Ecto neural progenitor cell (in vitro differentiated cells): ENCODE data around the gene HNRNPF.
"Not testable (repeated sequence)": the region's sequence is repeated elsewhere in the genome, so short reads cannot be mapped to it uniquely, and the experiment has no call there.

Experiments
- DNase-seq: peaks from one replicate; pipeline ENCODE4 v3.0.0-alpha.2; 2018; ENCODE audit warnings: low spot score

HNRNPF gene

GRCh38 chr10:43348511-43349312 lies 60.3 kb downstream of the HNRNPF start:
- peak; percentile 91 for DNase-seq

GRCh38 chr10:43347997-43348396 lies 61.0 kb downstream of the HNRNPF start:
- no peak for DNase-seq

GRCh38 chr10:43344051-43344450 lies 64.9 kb downstream of the HNRNPF start:
- no peak for DNase-seq

- DNase-seq, result no peak
Measured at GRCh38 chr10:43343126-43343525, 65.9 kb downstream of the HNRNPF start.

GRCh38 chr10:43342279-43343125 lies 66.5 kb downstream of the HNRNPF start:
- no peak for DNase-seq

- no peak for DNase-seq
Measured at GRCh38 chr10:43341450-43341849, 67.5 kb downstream of the HNRNPF start.

- no peak for DNase-seq
Measured at GRCh38 chr10:43340619-43341018, 68.4 kb downstream of the HNRNPF start.

GRCh38 chr10:43340101-43340500 lies 68.9 kb downstream of the HNRNPF start:
- DNase-seq, result no peak

- no peak for DNase-seq
Measured at GRCh38 chr10:43339136-43339535, 69.8 kb downstream of the HNRNPF start.

- no peak for DNase-seq
Measured at GRCh38 chr10:43338117-43338516, 70.9 kb downstream of the HNRNPF start.

- DNase-seq, result not testable (repeated sequence)
Measured at GRCh38 chr10:43337536-43337935, 71.5 kb downstream of the HNRNPF start.

GRCh38 chr10:43336641-43337318 lies 72.2 kb downstream of the HNRNPF start:
- no peak for DNase-seq

- no peak for DNase-seq
Measured at GRCh38 chr10:43336061-43336460, 72.9 kb downstream of the HNRNPF start.
